RWPE2 (cell line): ENCODE measurements around the gene BATF3.

ENCODE experiments used
- ATAC-seq: fragments of 200-7000 bp; cut with Tn5 transposase; 3 replicates; pipeline ENCODE4 v1.9.1; 2021; ENCODE audit warnings: low read depth
- DNase-seq: peaks from one replicate; pipeline ENCODE4 v3.0.0-alpha.2; 2020; ENCODE audit warnings: low spot score
- H3K27ac ChIP-seq: fragments of 450-650 bp; 2 replicates; pipeline ENCODE4 v1.5.1; 2017; ENCODE audit warnings: mild to moderate bottlenecking; ENCODE audit not compliant: poor library complexity, severe bottlenecking
- H3K27me3 ChIP-seq: fragments of 250-450 bp; sonication (Bioruptor Pico); 2 replicates; pipeline ENCODE4 v1.5.1; 2021; ENCODE audit warnings: mild to moderate bottlenecking, moderate library complexity; ENCODE audit not compliant: insufficient read depth, poor library complexity, severe bottlenecking
- H3K36me3 ChIP-seq: fragments of 250-450 bp; sonication (Bioruptor Pico); 2 replicates; pipeline ENCODE4 v1.5.1; 2020; ENCODE audit warnings: low read depth, mild to moderate bottlenecking, moderate library complexity
- H3K4me1 ChIP-seq: fragments of 250-450 bp; sonication (Bioruptor Pico); 2 replicates; pipeline ENCODE4 v1.5.1; 2021; ENCODE audit warnings: mild to moderate bottlenecking, moderate library complexity; ENCODE audit not compliant: insufficient read depth, poor library complexity, severe bottlenecking
- H3K4me3 ChIP-seq: fragments of 250-450 bp; sonication (Bioruptor Pico); 2 replicates; pipeline ENCODE4 v1.5.1; 2021; ENCODE audit warnings: mild to moderate bottlenecking, moderate library complexity; ENCODE audit not compliant: severe bottlenecking
- H3K9me3 ChIP-seq: fragments of 250-450 bp; sonication (Bioruptor Pico); 2 replicates; pipeline ENCODE4 v1.5.1; 2021; ENCODE audit warnings: mild to moderate bottlenecking, moderate library complexity; ENCODE audit not compliant: severe bottlenecking
- CTCF ChIP-seq: fragments of 450-650 bp; IDR thresholded peaks from one replicate; pipeline ENCODE4 v1.5.1; 2017; ENCODE audit warnings: mild to moderate bottlenecking, moderate library complexity; ENCODE audit not compliant: poor library complexity, severe bottlenecking

BATF3 gene

GRCh38 chr1:212685429-212685828, 14.2 kb downstream of the BATF3 start:
- Histone ChIP-seq H3K27ac (no peak overlapping the region), H3K4me3 (no peak overlapping the region), H3K27me3 (no peaks in the 10 kb centered on the region), H3K4me1 (no peaks in the 10 kb centered on the region), H3K36me3 (no peaks in the 10 kb centered on the region), H3K9me3 (no peaks in the 10 kb centered on the region)
- ATAC-seq (no peak), DNase-seq (no peak)
- TF ChIP-seq CTCF, result no peak

GRCh38 chr1:212684521-212685090, 15.0 kb downstream of the BATF3 start:
- Histone ChIP-seq H3K36me3 (no peaks in the 10 kb centered on the region), H3K4me3 (no peak overlapping the region), H3K27ac (no peak overlapping the region), H3K27me3 (no peaks in the 10 kb centered on the region), H3K9me3 (no peaks in the 10 kb centered on the region), H3K4me1 (no peaks in the 10 kb centered on the region)
- ATAC-seq (no peak), DNase-seq (no peak)
- no peak for TF ChIP-seq CTCF

GRCh38 chr1:212684076-212684475, 15.6 kb downstream of the BATF3 start:
- Histone ChIP-seq H3K4me3 (no peak overlapping the region), H3K27ac (no peak overlapping the region), H3K9me3 (no peaks in the 10 kb centered on the region), H3K27me3 (no peaks in the 10 kb centered on the region), H3K4me1 (no peaks in the 10 kb centered on the region), H3K36me3 (no peaks in the 10 kb centered on the region)
- no peak for ATAC-seq
- no peak for DNase-seq
- TF ChIP-seq CTCF, result no peak

GRCh38 chr1:212683357-212683722, 16.3 kb downstream of the BATF3 start:
- no peak overlapping the region for H3K27ac ChIP-seq
- DNase-seq (no peak), ATAC-seq (no peak)
- no peak overlapping the region for H3K4me3 ChIP-seq
- no peaks in the 10 kb centered on the region for H3K4me1 ChIP-seq
- TF ChIP-seq CTCF, result no peak
- no peaks in the 10 kb centered on the region for H3K9me3 ChIP-seq
- no peaks in the 10 kb centered on the region for H3K27me3 ChIP-seq
- H3K36me3 ChIP-seq, result no peaks in the 10 kb centered on the region

- DNase-seq, result no peak
- no peak for TF ChIP-seq CTCF
- no peaks in the 10 kb centered on the region for H3K9me3 ChIP-seq
- H3K27me3 ChIP-seq, result no peaks in the 10 kb centered on the region
- ATAC-seq, result no peak
- H3K4me1 ChIP-seq, result no peaks in the 10 kb centered on the region
- H3K4me3 ChIP-seq, result no peak overlapping the region
- no peaks in the 10 kb centered on the region for H3K36me3 ChIP-seq
- no peak overlapping the region for H3K27ac ChIP-seq
Observed at GRCh38 chr1:212680680-212681389, 18.8 kb downstream of the BATF3 start.
